Posterior cingulate gyrus (tissue), 11 donors: Measurements from ENCODE around the gene TNS3.
"Not testable (repeated sequence)": the region's sequence is repeated elsewhere in the genome, so short reads cannot be mapped to it uniquely, and the experiment has no call there.

Experiments
- DNase-seq, 10 donors: peaks; one replicate each; pipeline versions ENCODE4 v3.0.0 to v3.0.0-alpha.2; 2020 to 2021; ENCODE audit warnings: mixed read lengths in 3 of 10
- intact Hi-C: fragments of 100-400 bp; cut with DNase I; formaldehyde crosslinking; loops from one replicate; pipeline ENCODE4 v1.15.1; 2023

TNS3 gene

DNA sequence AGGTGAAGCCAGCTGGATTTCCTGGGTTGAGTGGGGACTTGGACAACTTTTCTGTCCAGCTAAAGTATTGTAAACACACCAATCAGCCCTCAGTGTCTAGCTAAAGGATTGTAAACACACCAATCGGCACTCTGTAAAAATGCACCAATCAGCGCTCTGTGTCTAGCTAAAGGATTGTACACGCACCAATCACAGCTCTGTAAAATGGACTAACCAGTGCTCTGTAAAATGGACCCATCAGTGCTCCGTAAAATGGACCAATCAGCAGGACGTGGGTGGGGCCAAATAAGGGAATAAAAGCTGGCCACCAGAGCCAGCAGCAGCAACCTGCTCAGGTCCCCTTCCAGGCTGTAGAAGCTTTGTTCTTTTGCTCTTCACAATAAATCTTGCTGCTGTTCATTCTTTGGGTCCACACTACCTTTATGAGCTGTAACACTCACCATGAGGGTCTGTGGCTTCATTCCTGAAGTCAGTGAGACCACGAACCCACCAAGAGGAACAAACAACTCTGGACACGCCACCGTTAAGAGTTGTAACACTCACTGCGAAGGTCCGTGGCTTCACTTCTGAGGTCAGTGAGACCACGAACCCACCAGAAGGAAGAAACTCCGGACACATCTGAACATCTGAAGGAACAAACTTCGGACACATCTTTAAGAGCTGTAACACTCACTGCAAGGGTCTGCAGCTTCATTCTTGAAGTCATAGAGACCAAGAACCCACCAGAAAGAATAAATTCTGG is 21.8 kb upstream of the TNS3 start:
- intact Hi-C loops, DNase-seq: not testable (repeated sequence)

DNA sequence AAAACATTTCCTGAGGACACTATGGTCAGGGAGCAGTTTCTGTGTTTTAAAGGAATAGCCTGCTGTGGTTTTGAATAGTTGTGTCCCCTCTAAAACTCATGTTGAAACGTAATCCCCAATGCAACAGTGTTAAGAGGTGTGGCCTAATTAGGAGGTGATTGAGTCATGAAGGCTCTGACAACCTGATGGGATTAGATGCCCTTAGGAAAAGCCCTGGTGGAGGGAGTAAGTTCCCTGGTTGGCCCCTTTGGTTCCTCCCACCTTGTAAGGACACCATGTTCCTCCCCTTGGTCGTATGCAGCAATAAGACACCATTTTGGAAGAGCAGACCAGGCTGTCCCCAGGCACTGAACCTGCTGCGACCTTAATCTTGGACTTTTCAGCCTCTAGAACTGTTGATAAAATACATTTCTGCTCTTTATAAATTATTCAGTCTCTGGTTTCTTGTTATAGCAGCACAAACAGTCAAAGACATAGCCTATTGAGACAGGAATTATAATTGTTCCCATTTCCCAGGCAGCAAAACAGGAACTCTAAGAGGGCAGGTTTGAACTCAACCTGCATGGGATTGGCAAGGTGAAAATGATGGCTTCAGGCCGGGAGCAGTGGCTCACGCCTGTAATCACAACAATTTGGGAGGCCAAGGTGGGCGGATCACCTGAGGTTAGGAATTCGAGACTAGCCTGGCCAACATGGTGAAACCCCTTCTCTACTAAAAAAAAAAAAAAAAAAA is 20.5 kb upstream of the TNS3 start:
- DNase-seq = no peak
- intact Hi-C loops = no loop called here

DNA sequence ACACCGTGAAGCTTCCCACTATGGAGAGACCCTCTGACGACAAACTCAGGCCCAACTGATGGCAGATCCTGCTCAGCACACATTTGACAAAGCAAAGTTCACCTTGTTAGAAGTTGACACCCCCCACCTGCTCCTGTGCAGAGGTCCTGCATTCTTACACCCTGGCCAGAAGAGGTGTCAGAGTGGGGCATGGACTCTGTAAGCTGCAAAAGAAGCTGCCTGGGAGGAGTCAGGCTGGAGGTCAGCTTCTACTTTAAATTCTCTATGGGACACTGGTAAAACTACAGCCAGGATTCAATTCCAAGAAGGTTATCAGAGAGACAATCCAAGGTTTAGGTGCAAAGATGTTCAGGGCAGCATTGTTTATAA is 20.0 kb upstream of the TNS3 start:
- intact Hi-C loops = no loop called here
- no peak for DNase-seq

DNA sequence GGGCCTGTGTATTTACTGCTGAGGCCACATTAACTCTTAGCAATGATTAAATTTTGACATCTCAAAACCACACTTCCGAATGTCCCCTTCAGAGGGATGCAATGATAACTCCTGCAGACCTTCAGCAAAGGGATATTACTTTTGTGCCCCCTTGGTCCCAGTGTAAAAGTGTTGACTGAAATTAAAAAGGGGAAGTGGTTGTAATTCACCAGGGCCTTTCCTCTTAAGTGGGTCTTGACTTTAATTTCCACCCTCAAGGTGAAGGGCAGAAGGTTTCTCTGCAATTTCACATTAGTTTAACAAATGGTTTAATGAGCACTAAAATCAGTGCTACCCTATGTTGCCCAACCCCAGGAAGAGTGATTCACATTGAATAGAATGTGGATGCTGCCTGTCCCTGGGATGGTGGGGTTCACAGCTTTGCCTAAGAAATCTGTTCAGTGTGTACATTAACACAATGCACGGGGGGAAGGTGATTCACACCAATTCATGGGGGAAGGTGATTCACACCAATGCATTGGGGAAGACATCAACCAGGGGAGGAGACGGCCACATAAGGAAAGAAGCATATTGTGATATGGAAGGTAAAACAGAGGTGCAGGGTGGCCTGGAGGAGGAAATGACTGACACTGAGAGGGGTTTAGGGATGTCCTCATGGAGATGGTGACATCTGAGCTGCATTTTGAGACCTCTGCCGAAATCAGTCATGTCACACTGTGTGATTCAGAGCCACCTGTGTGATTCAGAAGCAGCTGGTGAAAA is 19.4 kb upstream of the TNS3 start:
- DNase-seq = no peak
- intact Hi-C loops = no loop called here

DNA sequence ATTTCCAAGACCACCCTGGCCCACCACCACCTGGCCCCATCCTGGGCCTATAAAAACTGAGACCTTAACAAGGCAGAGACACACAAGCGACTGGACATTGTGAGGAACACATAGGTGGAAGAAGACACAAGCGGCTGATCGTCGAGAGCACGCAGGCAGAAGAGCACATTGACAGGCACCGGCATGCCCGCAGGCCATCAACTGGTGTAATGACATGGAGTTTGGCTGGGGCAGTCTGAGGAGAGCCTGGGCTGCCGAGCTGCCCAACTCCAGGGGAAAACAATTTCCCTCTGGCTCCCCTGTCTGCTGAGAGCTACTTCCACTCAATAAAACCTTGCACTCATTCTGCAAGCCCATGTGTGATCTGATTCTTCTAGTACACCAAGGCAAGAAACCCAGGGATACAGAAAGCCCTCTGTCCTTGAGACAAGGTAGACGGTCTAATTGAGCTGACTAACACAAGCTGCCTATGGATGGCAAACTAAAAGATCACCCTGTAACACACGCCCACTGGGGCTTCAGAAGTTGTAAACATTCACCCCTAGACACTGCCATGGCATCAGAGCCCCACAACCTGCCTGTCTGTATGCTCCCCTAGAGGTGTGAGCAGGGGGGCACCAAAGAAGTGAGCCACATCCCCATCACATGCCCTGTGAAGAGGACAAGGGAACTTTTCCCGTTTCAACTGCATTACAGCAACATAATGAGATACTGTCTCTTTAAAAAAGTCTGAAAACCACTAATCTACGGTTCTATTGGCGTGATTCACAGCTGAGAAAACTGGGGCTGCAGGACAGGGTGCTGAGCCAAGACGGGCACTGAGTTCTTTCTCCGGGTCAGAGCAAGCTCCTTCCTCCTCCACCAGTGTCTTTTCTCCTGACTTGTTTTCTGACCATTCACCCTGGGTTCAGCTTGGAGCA is 18.5 kb upstream of the TNS3 start:
- no peak for DNase-seq
- intact Hi-C loops = no loop called here

DNA sequence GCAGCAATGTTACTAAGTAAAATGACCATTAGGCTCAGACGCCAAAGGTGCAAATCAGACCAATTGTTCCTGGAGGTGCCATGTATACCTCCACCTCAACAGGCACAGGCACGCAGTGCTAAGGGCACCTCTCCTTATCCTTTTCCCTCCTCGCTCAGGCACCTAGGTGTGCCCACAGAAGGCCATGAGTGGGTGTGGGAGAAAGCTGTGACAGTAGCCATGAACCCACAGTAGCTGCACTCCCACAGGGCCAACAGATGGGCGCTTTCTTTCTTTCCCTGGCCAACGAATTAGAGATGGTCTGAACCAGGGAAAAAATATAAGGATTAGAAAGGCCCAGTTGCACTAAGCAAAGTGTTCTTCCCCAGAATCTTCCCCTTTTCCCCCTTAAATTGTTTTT is 15.5 kb upstream of the TNS3 start:
- intact Hi-C loops = no loop called here
- peak in 1 of 10 donors; percentile 49 for DNase-seq

DNA sequence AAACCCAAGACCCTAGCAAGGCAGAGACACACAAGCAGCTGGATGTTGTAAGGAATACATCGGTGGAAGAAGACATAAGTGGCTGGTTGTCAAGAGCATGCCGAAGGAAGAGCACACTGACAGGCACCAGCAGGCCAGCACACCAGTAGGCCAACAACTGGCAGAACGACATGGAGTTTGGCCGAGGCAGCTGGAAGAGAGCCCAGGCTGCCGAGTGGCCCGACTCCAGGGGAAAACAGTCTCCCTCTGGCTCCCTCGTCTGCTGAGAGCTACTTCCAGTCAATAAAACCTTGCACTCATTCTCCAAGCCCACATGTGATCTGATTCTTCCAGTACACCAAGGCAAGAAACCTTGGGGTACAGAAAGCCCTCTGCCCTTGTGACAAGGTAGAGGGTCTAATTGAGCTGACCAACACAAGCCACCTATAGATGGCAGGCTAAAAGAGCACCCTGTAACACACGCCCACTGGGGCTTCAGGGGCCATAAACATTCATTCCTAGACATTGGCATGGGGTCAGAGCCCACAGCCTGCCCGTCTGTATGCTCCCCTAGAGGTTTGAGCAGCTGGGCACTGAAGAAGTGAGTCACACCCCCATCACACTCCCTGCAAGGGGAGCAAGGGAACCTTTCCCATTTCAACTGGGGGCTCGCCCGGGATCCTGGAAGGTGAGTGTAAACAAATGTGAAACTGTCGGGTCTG is 14.7 kb upstream of the TNS3 start:
- peak in 8 of 10 donors; percentile 45 to 93 (median 56) for DNase-seq
- intact Hi-C loops = no loop called here

DNA sequence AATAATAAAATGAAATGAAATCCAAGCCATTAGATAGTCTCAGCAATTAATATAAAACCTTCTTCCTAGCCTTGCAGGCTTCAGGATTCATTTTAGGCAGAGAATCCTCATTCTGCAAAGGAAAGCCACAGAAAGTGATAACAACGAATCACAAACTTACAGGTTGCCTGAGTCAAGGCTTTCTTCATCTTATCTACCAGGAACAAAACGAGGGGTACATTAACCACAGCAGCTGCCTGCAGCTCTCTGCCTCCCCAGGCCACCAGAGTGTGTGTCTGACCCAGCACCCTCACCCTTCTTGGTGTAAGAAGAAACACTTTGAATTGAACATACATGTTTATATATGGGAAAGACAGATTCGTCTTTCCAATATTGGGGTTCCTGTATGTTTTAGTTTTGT is 12.5 kb upstream of the TNS3 start:
- DNase-seq = no peak
- intact Hi-C loops = no loop called here

DNA sequence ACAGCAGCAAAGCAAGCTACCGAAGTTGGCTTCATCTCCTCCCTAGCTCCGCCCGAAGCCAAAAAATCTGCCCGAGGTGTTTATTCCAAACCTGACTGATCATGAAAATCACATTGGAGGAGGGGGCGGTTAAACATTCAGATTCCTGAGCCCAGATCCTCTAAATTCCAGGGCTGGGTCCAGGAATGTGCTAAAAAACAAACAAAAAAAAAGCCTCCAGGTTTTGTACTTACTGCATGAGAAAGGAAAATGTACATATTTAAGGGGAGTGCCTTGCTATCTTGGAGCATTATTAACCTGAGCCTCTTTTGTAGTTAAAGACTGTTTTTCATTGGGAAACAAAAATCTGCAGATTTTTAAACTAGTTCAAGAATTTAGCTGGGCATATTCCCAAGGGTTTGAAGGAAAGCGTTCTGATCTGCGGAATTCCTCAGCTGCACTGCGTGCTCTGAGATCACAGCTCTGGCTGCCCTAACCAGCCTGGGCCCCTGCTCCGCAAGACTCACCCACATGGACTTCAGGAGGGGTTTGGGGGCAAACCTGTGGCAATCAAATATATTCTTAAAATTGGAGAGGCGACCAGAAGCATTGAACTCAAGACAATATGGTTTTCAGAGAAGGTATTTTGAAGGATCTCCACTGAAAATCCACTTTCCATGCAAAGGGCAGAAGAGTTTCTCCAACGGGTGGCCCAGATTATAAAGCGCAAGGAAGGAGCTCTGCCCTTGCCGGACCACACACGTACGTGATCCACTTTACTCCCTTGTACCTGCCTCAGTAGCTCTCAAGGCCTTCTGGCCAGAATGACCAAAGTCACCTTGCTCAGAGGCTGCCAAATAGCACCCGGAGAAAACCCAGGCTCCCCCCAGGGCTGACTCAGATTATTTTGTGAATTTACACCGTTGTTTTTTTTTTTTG is 10.0 kb upstream of the TNS3 start:
- intact Hi-C loops = no loop called here
- DNase-seq = peak in 1 of 10 donors; percentile 65

DNA sequence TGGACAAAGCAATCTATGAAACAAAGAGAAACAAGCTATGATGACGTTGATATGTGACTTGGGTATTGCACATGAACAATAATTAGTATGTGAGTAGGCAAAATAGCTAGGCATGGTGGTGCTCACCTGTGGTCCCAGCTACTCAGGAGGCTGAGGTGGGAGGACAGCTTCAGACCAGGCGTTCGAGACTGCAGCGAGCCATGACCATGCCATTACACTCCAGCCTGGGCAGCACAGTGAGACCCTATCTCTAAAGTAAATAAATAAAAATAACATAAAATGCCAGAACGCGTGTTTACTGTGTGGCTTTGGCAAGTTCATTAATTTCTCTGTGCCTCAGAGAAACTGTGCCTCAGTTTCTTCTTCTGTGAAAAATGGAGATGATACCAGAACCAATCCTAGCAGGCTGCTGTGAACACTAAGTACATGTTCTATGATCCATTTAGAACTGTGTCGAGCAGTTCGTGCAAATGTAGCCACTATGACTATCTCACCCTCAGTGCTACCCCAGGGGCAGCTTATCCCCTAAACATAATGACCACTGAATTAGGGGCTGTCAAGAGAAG is 9.3 kb upstream of the TNS3 start:
- intact Hi-C loops = no loop called here
- peak in 1 of 10 donors; percentile 14 for DNase-seq

DNA sequence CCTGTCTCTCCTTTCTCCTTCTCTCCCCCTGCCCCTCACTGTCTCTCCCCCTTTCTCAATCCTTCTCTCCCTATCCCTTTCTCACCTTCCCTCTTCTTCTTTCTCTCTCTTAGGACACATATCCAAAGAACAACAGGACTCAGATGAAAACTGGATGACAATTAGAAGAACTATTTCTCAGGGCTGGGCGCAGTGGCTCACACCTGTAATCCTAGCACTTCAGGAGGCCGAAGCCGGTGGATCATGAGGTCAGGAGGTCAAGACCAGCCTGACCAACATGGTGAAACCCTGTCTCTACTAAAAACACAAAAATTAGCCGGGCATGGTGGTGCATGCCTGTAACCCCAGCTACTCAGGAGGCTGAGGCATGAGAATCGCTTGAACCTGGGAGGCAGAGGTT is 8.3 kb upstream of the TNS3 start:
- intact Hi-C loops = not testable (repeated sequence)
- DNase-seq = peak in 1 of 10 donors; percentile 21

DNA sequence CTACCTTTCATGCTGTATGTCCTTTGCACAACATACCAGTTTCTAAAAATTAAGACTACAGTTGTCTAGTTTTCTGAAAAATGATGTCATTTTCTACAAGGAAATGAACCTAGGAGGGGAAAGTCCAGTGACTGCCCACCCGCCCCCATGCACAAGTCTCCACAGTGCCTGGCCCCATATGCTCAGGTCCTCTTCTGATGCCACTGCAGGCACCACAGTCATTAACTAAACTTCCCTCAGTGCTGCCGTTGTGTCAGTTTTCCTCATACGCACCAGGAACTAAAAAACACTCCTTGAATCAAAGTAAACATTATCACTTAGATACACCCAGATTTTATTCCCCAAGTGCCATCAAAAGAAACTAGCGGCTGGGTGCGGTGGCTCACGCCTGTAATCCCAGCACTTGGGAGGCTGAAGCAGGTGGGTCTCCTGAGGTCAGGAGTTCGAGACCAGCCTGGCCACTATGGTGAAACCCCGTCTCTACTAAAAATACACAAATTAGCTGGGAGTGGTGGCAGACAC is 6.9 kb upstream of the TNS3 start:
- peak in 1 of 10 donors; percentile 47 for DNase-seq

DNA sequence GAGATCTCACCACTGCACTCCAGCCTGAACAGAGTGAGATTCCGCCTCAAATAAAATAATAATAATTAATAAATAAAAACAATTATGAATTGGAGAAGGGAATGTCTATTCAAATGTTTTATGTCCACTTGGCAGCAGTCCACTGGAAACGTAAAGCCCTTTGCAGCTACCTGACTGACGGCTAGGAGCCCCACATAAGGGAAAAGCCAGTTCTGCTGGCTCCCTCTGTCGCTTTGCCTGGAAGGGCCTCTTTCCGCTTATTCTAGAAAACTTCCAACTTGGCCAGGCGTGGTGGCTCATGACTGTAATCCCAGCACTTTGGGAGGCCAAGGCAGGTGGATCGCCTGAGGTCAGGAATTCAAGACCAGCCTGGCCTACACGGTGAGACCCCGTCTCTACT is 6.1 kb upstream of the TNS3 start:
- DNase-seq = peak in 1 of 10 donors; percentile 49
- intact Hi-C loops = no loop called here

More for the DNA sequence above, 6.9 kb upstream of the TNS3 start:
- intact Hi-C loops = no loop called here

DNA sequence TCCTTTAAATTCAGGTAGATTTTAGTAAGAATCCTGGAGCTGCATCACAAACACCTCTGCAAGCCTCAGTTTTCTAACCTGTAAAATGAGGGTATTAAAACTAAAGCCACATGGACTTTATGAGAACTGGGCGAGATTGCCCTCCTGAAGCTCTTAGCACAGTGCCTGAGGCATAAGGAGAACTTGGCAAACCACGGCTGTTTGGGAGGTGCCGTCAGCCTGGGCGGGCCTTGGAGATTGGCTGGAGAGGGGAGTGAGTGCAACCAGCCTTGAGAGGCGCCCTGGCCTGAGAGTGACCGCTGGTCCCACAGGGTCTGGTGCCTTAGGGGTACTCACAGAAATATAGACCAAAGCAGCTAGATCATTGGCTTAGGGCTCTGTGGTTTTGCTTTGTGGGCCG is 5.4 kb upstream of the TNS3 start:
- intact Hi-C loops = no loop called here

DNA sequence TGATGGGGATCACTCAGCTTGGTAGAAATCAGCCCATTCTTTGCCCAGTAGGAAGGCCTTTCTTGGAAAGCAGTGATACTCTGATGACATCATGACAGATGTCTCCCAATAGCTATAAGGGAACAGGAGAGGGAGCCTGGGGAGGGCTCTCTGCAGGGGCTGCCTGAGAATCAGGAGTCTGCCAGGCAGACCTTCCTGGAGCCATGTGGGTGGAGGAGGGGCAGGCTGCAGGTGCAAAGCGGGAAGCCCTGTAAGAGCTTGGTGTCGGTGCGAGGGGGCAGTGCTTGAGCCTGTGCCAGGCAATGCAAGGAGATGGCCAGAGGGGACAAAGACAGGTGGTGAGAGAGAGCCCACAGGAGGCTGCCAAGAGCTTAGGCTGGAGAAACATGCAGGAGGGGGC is 5.0 kb upstream of the TNS3 start:
- intact Hi-C loops = no loop called here
- peak in 1 of 10 donors; percentile 74 for DNase-seq

More for the DNA sequence above, 5.4 kb upstream of the TNS3 start:
- DNase-seq = peak in 1 of 10 donors; percentile 50

DNA sequence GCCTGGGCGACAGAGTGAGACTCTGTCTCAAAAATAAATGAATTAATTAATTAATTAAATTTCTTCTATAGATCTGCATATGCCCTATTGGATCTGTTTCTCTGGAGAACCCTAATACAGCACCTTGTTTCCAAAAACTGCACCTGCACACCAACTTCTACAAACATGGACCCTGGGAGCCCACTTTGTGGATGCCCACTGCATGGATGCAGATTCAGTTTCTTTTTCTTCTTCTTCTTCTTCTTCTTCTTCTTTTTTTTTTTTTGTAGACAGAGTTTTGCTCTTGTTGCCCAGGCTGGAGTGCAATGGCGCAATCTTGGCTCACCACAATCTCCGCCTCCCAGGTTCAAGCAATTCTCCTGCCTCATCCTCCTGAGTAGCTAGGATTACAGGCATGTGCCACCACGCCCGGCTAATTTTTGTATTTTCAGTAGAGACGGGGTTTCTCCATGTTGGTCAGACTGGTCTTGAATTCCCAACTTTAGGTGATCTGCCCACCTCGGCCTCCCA is 4.3 kb upstream of the TNS3 start:
- intact Hi-C loops = not testable (repeated sequence)
- DNase-seq = peak in 1 of 10 donors; percentile 77

DNA sequence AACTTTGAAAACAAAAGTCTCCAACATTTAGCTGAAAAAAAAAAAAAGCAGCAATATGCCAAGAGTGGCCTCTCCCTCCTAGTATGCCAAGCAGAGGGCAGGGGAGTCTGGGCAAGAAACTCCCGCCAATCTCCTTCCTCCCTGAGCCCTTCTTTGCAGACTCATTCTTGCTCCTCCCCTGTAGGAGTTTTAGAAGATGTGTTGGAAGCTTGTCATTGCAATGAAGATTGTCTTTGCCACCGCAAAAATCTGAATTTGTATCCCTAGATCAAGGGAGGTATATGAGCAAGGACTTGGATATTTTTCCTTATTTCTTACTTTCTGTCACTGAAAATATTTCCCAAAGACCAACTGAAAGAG is 2.6 kb upstream of the TNS3 start:
- intact Hi-C loops = no loop called here
- peak in 1 of 10 donors; percentile 1 for DNase-seq
